HG03439 (cell line): ENCODE data around the gene SMARCE1.

Source experiments
- ATAC-seq: cut with Tn5 transposase; IDR thresholded peaks from one replicate; pipeline ENCODE4 v1.9.1; 2021; ENCODE audit warnings: mild to moderate bottlenecking, moderate library complexity; ENCODE audit not compliant: unreplicated experiment

SMARCE1 gene

DNA sequence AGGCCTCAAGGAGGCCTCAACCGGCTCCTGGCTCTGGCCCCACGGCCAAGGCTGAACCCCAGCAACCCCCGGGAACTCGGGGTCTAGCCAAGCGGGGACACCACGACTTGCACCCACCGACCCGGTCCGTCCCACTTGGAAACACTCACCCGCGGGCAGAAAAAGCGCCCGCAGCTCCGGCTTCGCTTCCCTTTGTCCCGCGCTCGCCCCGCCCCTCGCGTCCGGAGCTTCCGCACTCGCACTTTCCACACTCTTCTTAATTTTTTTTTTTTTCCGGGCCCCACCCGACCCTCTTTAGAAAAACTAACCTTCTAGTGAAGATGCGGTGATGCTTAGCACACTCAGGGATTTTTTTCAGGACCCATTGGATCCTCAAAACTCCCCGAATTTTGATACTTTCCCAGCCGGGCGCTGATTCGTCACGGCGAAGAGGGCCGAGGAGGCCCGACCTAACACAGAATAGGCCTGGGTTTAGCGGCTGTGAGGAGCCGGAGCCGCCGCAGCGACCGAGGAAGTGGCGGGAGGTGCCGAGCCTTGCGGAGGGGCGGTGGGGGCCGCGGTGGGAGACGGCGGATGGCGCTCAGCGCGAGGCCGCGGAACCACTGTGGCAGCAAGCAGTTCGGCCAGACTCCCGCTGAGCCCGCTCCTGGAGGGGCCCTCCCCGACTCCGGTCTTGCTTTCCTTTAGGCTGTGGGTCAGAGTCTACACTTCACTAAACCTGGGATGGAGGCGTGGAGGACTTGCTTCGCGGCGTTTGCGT lies at the start of gene SMARCE1:
Gene SMARCE1, minus strand, starts transcription at position 195 of the 760 bp plus-strand sequence. CDS start 2,016 bp downstream, outside the sequence.
- peak; percentile 65 for ATAC-seq

- no peak for ATAC-seq
Observed at GRCh38 chr17:40697297-40697696, 49.7 kb upstream of the SMARCE1 start.

GRCh38 chr17:40696651-40697072 lies 49.0 kb upstream of the SMARCE1 start:
- no peak for ATAC-seq

GRCh38 chr17:40695874-40696472 lies 48.4 kb upstream of the SMARCE1 start:
- no peak for ATAC-seq

DNA sequence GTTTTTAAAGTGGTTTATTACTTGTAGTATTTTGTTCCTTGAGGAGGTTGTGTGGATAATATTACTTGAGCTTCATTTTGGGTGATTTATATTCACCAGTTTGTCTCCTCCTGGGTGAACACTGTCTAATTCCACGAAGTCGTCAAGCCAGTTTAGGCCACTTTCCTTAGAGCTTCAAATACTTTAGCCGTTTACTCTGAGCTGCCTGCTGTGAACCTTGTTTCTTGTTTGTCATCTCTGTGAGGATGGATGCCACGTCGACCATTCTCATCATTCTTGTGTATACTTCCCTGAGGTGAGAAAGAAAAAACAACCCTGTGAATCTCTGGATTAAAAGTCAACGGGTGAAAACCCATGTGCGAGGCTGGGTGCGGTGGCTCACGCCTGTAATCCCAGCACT lies 47.0 kb upstream of the SMARCE1 start:
- no peak for ATAC-seq

GRCh38 chr17:40687106-40687505 lies 39.5 kb upstream of the SMARCE1 start:
- ATAC-seq, result no peak

- no peak for ATAC-seq
Observed at GRCh38 chr17:40686192-40686591, 38.6 kb upstream of the SMARCE1 start.

DNA sequence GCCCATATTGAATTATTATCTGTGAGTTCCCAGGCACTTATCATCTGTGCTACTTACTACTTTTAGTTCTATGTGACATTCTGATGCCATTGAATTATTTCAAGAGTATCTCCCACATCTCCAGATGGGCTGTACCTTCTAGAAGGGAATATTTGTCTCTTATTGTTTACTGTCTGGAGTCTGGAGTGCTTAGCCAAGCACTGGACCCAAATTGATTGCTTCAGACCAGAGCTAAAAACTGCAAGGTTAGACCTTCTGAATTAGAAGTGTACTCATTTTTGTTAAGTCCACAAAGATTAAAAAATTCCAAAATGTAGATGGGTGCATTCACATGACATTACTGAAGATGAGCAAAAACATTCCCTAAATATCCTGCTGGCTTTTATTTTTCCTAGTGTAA lies 33.4 kb upstream of the SMARCE1 start:
- no peak for ATAC-seq

GRCh38 chr17:40679523-40679907 lies 31.9 kb upstream of the SMARCE1 start:
- no peak for ATAC-seq

- ATAC-seq, result no peak
Observed at GRCh38 chr17:40678902-40679522, 31.4 kb upstream of the SMARCE1 start.

DNA sequence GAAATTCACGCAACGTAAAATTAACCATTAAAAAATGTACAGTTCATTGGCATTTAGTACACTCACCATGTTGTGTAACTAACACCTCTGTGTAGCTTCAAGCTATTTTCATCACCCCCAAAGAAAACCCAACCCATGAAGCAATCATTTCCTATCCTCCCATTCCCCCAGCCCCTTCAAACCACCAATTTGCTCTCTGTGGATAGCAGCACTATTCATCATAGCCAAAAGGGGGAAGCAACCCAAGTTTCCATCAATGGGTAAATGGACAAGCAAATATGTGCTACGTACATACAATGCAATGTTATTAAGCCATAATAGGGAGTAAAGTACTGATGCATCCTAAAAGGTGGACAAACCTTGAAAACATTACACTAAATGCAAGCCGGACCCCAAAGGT lies 28.3 kb upstream of the SMARCE1 start:
- no peak for ATAC-seq

- ATAC-seq, result no peak
Observed at GRCh38 chr17:40672654-40673053, 25.0 kb upstream of the SMARCE1 start.

DNA sequence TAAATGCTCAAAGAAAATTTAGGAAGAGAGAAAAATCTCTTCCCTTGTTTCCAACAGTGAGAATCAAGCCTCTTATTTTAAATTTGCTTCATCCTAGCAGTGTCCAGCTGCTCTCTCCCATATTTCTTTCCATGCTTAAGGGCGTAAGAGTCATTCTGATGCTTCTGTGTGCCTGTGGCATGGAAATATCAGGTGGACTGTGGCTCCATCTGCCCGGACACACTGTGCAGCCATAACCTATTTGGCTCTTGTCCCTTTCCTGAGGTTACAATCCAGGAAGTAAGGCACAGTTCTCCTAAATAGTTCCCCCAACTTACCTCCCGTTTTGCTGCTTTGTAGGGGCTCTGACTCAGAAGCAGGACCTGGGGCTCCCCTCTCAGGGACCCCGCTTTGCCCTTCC lies 23.7 kb upstream of the SMARCE1 start:
- ATAC-seq, result no peak

DNA sequence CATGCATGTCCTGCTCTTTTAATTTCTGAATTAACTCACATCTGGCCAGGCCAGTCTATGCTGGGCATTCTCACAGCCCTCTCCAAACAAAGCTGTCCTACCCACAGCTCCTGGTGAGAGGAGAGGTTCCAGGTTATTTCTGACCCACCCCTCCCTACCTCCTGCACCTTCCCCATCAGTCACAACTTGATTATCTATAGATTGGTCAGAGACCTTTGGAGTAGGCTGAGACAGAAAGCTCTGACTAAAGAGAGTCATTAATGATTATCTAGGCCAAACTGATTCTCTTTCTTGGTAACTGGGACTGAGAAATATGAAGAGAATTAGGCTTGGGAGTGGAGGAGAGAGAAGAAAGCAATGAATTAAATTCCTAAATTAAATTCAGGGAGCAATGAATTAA lies 18.7 kb upstream of the SMARCE1 start:
- no peak for ATAC-seq

DNA sequence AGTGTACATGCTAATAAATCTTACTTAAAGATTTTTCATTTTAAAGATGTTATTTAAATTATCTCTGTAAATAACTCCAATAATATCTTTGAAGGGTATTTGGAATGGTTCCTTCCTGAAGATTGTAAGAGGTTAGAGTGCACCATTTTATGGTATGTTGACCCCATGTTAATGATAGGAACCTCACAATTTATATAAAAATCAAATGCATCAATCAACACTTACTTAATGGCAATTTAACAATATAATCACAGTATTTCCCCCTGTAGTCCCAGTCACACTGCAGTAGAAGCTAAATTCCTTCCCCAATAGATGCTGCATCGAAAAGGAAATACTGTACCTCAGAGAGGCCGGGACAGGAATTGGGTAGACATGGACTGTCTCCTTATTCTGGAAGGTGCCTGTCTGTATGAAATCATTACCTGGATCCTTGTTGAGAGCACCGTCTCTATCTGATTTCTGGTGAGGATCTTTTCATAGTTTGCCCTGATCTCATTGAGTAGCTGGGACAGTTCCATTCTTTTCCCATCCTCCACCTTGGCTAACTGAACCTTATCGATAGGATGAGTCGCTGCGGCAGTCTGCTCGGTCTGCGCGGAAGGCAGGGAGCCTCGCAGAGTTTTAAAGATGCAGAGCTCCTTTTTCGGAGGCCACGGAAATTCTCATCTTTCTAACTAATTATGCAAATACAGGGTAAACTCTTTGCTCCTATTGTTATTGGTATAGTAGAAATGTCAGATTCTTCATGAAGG lies 17.1 kb upstream of the SMARCE1 start, which contains the start of gene KRT222:
Gene KRT222, minus strand, starts transcription at position 596 of the 752 bp plus-strand sequence. Its CDS starts 78 bp downstream, at position 518.
- no peak for ATAC-seq

DNA sequence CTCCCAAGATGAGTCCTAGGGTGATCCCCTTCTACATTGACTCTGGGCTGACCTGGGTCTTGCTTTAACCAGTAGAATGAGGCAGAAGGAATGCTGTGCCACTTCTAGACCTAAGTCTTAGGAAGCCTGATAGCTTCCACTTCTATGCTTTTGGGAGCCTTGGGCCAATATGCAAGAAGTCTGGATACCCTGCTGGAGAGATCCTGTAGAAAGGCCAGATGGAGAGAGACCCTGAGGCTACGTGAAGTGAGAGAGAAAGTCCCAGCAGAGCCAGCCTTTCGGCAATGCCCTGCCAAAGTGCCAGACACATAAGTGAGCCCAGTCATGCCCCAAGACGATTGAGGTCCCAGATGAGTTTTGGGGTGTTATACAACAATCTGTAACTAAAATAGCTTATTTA lies 15.6 kb upstream of the SMARCE1 start:
- no peak for ATAC-seq

GRCh38 chr17:40659911-40660310 lies 12.3 kb upstream of the SMARCE1 start:
- no peak for ATAC-seq

DNA sequence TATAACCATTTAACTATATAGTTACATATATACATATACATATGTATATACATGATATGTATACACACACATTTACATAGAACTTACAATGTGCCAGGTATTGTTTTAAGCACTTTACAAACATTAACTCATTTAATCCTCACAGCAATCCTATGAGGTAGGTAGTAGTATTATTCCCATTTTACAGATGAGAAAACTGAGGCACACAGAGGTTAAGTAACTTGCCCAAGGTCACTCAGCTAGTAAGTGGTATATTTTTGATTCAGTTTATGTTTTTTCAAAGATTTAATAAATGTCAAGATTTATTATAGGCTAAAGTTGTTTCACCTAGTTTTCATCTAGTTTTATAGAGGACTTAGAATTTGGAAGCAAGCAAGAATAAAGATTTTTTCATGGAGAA lies 10.8 kb upstream of the SMARCE1 start:
- ATAC-seq, result no peak

GRCh38 chr17:40651939-40652338 lies 4.3 kb upstream of the SMARCE1 start:
- ATAC-seq, result no peak

GRCh38 chr17:40648384-40648968 lies 858 bp upstream of the SMARCE1 start:
- peak; percentile 32 for ATAC-seq
